Stimulated activated CD8-positive, alpha-beta memory T cell treated with anti-CD3 and anti-CD28 coated beads, Interleukin-4, amount 100 ng/mL, for 1 hour (primary cell): ENCODE data around the gene MSMO1.
"Not testable (repeated sequence)": the region's sequence is repeated elsewhere in the genome, so short reads cannot be mapped to it uniquely, and the experiment has no call there.

Experiments used
- DNase-seq, 2 donors: peaks; one replicate each; pipeline ENCODE4 v3.0.0-alpha.2; 2020; ENCODE audit warnings: low read depth in 2 of 2, low spot score in 1 of 2

The MSMO1 gene

DNA sequence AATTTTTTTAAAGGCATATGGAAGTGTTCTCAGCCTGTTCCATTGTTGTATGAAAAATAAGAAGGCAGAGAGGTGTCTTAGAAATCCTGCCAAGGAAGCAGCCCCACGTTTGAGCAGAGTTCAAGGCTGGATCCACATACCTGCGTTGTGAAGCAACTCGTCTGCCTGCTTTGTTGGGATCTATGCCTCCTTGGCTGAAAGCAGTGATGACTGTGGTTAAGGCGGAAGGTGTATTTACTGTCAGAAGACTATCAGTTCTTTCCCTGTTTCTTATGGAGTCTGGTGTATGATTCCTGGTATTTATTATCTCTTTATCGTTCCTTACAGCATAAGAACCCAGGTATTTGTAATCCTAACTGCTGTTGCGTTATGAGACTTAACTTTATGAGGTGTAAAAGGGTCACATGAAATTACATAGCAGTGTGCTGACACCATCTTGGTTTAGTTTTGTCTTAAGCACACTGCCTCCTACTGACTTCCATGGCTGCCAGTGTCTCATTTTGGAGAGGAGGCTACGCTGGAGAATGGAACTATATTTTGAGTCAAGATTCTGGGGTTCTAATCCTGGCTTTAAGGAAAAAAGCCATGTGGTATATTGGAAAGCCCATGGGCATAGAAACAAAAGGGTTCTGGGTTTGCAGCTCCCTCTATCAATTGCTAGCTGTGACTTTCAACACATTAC is 3.1 kb upstream of the MSMO1 start:
- DNase-seq = no peak

DNA sequence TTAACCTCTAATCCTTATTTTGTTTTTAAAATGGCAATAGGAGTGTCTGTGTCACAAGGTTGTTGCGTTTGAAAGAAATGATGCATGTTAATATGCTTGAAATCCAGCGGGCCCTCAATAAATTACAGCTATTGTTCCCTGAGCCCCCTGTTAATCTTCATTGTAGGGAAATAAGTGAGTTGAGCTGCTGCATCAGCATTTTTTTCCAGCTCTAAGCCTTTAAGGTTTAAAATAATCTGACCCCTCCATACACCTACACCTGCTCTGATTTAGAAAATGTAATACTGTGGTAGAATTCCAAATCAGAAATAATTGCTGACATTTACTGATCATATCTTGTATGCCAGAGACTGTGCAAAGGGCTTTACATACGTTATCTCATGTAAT is 2.6 kb upstream of the MSMO1 start:
- DNase-seq = no peak

DNA sequence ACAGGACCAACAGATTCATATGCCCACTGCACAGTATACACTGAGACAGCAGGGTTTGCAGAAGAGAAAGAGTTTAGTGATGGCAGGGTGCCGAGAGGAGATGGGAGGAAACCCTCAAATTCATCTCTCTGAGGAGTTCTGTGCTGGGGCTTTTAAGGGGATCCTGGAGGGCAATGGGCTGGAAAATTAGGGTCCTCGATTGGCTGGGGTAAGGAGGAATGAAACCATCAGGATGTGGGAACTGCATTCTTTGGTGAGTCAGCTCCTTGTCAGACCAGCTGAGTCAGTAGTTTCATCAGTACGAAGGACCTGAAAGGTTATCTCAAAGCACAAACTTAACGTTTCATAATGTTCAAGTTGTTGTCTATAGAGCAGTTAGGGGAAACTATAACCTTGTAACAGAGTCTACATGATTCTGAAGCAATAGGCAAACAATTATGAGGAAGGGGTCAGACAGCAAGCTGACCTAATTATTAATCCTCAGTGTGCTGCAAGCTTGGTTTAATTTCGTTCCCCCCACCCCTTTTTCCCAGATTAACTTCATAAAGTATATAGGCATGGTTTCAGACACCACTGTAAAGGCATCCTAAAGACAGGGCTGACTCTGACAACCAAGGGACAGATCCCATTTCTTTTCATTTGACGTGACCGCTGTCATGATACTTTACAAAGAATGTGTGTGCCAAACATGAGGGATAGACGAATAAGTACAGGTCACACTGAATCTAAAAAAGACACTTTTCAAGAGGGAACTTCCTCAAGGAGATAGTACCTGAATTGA is 1.5 kb upstream of the MSMO1 start:
- no peak for DNase-seq

DNA sequence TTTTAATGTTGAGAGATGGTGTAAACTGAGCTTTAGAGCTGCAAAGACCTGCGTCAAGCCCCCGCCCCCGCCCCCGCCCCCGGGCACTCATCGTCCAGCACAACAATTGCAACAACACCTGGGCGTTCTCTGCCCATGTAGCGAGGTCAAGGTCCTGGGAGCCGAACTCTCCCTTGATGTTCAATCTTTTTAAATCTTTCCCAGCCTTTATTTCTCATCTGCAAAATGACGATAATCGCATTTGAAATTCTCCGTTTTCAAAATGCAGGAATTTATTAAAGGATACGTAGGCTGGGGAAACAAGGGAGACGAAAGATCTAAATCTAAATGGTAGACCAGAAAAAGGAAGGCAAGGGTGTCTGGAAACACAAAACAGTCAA is 648 bp upstream of the MSMO1 start:
- DNase-seq = no peak

DNA sequence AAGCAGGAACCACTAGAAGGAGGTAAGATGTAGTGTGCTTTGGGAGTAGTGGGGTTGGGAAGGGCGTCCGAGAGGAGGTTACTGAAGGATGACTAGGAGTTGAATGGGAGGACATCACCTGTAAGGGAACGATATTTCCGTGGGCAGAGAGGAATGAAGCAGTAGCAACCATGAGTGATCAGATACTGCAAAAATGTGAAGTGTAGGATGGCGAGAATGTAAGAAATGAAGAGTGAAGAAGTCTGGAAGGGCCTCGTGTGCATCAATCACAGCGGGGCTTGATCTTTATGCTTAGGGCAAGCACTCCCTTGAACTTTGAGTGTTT is 594 bp downstream of the MSMO1 start:
- DNase-seq = no peak

DNA sequence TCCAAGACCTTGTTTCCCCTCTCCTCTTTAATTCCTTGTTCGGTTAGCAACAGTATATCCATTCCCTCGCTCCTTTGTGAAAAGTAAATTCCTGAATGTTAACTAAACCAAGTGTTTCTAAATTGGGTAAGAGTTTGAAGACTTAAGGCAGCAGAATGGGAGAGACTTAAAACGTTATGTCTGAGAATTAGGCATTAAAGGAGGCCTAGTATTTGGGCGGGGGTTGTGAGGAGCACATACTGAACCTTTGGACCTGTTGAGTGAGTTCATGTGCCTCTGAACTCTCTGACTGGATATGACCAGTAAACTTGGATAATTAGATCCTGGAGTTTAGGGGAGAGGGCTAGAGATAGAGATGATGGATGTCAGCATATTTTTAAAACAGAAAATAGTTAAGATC is 1.2 kb downstream of the MSMO1 start:
- no peak for DNase-seq

DNA sequence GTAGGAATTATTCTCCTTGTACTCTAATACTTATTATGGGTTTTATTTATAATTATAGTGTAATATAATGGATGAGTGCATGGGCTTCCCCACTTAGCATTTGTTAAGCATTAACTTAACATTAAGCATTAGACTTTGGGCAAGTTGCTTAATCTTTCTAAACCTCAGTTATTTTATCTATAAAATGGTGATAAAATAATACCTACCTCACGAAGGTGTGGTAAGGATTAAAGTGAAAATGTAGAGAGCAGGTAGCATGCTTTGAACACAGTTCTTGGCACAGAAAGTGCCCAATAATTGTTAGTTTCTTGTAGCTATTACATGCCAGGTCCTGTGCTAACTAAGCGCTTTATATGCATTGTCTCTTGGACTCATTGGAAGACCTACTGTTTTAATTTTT is 2.6 kb downstream of the MSMO1 start:
- no peak for DNase-seq

DNA sequence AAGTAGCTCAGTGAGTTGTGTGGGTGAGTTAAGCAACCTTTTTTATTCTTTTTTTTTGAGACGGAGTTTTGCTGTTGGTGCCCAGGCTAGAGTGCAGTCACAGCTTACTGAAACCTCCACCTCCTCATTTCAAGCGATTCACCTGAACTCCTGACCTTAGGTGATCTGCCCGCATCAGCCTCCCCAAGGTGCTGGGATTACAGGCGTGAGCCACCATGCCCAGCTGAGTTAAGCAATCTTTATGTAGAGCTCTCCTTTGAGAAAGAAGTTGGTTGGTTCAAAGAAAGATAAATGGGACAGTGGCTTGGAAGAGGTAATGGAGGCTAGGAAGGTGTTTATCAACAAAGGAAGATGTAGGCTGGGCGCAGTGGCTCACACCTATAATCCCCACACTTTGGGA is 3.2 kb downstream of the MSMO1 start:
- no peak for DNase-seq

DNA sequence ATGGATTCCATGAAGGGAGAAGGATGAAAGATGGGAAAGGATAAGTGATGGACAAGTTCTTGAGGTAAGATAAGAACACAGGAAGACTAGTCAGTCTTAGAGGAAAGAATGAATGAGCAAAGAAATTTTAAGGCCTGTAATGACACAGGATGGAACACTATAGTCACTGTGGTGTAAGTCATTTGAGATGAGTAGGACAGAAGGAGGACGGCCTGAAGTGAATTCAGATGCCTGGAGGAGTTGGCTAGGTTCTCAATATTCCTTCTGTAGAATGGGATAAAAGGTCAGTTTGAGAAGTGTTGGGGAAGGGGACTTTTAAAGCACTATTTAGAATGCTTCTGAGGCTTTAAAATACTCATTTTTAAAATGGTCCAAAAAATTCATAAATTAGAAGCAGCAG is 3.9 kb downstream of the MSMO1 start:
- no peak for DNase-seq

DNA sequence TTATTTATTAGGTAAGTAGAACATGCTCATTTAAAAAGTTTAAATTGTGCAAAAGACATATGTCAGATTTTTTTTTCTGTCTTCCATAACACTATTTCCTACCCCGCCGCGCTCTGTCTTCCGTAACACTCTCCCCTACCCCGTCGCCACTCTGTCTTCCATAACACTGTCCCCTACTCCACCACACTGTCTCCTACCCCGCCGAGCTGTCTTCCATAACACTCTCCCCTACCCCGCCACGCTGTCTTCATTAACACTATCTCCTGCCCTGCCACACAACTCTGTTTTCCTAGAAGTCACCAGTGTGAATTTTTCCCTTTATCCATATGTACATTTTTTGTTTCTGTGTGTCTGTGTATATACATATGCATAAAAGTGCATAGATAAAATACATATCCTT is 4.4 kb downstream of the MSMO1 start:
- DNase-seq = no peak

DNA sequence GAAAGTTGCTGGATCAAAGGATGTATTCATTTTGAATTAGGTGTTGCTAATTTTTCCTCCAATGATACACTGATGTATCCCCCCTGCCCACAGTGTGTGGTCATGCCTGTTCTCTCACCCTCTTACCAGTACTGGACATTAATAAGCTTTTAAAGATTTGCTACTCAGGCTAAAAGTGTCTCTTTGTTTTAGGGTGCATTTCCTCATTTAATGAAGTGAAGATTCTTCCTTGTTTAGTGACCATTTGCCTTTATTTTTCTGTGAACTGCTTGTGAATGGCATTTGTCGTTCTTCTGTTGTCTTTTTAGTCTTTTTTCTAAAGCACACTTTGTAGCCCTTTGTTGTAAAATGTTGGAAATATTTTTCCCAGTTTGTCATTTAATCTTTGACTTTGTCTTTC is 5.0 kb downstream of the MSMO1 start:
- DNase-seq = no peak

DNA sequence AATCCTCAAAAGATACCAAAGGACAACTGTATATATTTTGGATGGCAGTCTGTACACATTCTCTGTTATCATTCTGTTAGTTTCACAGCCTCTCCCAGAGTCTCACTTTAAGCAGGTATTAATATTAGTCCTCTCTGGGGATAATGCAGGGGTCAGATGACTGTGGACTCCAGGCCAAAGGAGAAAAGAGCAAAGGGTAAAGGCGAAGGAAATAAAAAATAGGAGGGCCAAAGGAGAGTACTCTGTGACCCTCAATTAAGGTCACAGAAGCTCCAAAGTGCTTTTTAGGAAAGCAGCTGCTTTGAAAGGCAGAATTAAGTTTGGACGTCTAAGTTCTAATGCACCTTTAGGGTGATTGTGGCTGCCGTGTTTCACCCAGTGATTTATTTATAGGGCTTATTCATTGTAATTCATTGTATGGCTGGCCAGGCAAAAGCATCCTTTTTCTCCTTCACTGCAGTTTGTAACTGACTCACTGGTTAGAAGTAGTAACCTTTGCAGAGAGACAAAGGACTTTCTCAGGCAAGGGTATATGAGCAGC is 7.8 kb downstream of the MSMO1 start:
- no peak for DNase-seq

DNA sequence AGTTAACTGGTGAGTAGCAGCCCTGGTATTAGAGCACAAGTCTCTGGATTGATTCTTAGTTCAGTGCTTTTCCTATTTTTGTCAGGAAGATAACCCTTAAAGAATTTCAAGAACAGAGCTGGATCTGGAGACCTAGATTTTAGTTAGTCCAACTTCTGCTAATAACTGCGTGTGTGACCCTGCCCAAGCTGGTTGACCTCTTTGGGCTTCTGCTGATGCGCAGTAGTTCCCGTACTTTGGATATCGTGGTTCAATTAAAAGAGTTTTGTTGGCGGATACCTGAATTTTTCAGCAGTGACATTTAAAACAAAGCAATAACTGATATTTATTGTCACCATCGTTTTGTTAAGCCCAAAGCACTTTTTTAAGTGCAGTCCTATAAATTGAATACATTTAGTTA is 9.3 kb downstream of the MSMO1 start:
- no peak for DNase-seq

DNA sequence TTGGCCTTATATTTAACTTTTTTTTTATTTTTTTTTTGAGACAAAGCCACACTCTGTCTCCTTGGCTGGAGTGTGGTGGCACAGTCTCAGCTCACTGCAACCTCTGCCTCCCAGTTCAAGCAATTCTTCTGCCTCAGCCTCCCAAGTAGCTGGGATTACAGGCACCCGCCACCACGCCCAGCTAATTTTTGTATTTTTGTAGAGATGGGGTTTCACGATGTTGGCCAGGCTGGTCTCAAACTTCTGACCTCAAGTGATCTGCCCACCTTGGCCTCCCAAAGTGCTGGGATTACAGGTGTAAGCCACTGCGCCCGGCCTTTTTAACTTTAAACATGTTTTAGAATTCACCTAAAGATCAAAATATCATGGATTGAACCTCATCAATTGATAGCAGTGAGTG is 14.9 kb downstream of the MSMO1 start:
- not testable (repeated sequence) for DNase-seq

DNA sequence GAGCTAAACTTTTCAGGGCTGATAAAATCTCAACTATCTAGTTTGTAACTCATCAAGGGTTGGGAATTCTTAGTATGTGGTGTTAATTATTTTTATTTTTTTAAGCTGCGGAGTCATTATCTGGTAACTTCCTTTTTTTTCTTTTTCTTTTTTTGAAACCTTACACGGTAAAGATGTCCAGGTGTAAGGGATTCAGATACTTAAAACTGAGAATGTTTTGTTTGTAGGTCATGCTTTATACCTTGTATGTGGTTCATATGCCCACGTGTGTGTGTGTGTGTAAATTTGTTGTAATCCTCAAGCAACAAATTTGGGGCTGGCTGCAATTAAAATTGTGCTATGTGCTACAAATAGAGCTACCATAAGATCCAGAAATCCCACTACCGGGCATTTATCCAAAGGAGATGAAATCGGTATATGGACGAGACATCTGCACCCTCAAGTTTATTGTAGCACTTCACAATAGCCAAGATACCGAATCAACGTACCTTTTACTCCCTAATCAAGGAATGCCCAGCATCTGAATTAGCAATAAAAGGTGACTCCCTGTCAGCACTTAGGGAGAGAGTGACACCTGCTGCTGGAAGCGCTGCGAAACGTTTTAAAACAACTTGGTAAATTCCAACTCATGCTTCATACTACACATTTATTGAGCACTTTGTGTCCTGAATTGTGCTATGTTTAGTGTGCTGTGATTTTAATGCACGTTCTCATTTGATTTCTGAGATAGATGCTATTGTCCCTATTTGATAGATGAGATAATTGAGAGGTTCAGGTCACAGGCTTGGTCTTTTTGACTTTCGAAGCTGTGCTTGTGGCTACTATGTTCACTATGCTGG is 16.1 kb downstream of the MSMO1 start:
- DNase-seq = no peak

DNA sequence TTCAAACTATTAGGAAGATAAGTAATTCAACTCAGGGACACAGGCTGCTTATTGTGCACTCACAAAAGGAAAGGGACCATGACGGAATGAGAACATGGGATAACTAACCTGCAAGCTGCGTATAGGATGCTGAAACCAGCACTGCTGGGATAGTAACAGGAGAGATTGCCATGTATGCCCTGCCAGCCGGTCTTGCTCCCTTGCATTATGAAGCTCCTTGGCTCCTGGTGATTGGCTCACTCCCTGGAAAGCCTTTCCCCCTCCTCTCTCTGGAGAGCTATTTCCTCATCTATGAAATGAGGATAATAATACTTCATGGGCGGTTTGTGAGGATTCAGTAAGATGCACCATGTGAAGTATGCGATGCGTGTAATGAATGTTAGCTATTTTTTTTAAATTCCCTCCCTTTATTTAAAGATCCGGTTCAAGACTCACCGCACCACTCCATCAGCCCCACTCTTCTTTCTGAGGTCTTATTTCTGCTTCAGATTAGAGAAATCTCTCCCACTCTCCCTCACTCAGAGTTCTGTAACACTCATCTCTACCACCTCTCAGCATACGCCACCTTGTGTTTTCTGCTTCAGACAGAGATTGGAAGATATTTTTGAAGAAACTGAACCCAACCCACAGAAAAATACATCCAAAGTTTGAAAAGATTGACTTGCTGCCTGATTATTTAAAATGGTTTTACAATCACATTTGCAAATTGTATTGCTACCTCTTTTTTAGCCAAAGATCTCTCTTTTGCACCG is 18.4 kb downstream of the MSMO1 start:
- DNase-seq = no peak

DNA sequence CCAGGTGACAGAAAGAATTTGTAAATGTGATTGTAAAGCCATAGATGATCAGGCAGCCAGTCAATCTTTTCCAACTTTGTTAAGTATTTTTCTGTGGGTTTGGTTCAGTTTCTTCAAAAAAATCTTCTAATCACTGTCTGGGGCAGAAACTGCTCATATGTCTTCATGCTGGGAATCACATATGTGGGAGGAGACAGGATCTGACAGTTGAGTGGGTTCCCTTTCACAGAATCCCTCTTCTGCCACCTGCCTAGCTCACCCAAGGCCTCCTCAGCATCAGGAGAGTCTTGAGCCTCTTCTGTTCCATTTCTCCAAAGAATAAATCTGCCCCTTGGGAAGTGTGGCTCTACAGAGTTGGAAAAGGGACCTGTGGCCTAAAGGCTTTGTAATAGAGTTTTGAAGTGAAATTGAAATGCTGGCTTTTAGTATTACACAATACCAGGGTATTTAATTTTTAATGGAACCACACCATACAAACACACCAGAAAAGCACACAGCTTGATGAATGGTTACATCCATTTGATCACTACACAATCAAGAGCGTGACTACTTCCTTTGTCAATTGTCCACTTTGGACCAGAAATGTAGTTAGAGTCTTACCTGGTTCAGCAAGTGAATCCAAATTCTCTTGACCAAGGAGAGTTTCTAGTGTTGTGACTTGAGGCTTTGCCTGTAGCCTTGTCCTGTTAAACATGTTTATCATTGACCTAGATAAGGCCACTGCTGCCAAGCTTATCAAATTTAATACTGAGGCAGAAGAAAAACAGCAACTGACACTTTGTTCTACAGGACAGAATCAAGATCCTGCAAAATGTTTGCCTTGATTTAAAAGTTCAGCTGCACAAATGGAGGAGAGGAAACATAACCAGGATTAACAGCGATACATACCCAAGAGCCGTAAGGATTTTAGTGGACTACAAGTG is 20.4 kb downstream of the MSMO1 start:
- DNase-seq = no peak

DNA sequence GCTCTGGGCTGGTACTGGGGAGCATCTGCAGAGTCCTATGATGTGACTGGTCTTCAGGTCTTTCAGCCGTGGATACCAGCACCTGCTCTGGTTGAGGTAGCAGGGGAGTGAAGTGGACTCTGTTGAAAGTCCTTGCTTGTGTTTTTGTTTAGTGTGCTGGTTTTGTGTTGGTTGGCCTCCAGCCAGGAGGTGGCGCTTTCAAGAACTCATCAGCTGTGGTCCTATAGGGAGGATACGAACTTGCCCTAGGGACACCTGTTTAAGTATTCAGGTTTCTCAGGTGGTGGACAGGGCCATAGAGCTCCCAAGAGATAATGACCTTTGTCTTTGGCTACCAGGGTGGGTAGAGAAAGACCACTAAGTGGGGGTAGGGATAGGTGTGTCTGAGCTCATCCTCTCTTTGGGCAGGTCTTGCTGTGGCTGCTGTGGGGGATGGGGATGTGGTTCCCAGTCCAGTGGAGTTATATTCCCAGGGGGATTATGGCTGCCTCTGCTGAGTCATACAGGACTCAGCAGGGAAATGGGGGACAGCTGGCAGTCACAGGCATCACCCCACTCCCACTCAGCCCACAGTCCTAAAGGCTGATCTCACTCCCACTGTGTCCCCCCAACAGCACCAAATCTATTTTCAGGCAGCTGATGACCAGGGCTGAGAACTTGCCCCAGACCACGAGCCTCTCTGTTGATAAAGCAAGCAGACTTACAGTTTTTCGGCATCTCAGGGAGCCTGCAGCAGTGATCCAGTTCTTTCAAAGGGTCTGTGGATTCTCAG is 24.1 kb downstream of the MSMO1 start:
- no peak for DNase-seq

DNA sequence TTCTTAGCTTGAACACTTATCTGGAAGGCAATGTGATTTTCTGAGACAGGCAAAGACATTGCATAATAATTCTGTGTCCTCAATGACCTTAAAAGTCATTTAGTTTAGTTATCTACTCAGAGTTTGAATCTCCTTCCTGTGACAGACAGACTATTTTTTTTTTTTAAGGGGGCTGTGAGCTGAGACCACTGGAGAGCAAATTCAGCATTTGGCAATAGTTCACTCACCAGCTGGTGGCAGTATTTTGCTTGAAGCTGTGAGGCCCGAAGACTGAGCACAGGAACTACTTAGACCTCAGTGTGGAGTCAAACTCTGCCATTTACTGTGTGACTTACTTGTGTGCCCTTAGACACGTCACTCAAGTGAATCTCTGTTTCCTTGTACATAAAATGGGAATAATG is 28.4 kb downstream of the MSMO1 start:
- no peak for DNase-seq

DNA sequence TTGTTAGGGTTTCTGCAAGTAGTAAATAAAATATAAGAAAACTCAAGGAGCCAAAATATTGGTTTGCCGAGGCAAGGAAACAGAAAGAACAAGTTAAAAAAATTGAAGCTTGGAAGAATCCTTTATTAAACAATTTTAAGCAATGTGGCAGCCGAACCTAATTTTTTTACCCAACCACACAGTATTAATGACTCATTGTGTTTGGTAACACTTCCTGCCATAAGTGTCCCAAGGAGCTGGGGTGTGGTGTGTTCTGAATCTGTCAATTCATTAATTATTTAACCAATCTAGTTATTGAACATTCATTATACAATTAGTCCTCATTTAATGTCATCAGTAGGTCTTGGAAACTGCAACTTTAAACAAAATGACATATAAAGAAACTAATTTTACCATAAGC is 32.0 kb downstream of the MSMO1 start:
- DNase-seq = no peak
